Stimulated activated effector memory CD8-positive, alpha-beta T cell treated with anti-CD3 and anti-CD28 coated beads, Interleukin-12 subunit alpha, Interleukin-12 subunit beta, amount 100 ng/mL, for 72 hours (primary cell): ENCODE results near the gene EPB41L4A.
"Not testable (repeated sequence)": the region's sequence is repeated elsewhere in the genome, so short reads cannot be mapped to it uniquely, and the experiment has no call there.

Source experiments
- ATAC-seq: fragments of 150-1000 bp; cut with Tn5 transposase; 2 replicates; pipeline ENCODE4 v1.10.0; 2021
- DNase-seq, 2 donors: peaks; one replicate each; pipeline ENCODE4 v3.0.0; 2021 to 2022; ENCODE audit warnings: low spot score in 2 of 2
- H3K27ac Mint-ChIP-seq: one replicate; pipeline ENCODE4 v1.8.0; 2022; ENCODE audit warnings: mild to moderate bottlenecking, mixed read lengths
- H3K36me3 Mint-ChIP-seq: one replicate; pipeline ENCODE4 v1.8.0; 2022; ENCODE audit warnings: mild to moderate bottlenecking, mixed read lengths
- H3K4me1 Mint-ChIP-seq: one replicate; pipeline ENCODE4 v1.8.0; 2022; ENCODE audit warnings: mixed read lengths
- H3K4me3 Mint-ChIP-seq: one replicate; pipeline ENCODE4 v1.8.0; 2022; ENCODE audit warnings: mild to moderate bottlenecking, mixed read lengths
- H3K9me3 Mint-ChIP-seq: one replicate; pipeline ENCODE4 v1.8.0; 2022; ENCODE audit warnings: mixed read lengths

EPB41L4A gene

GRCh38 chr5:112208195-112208594 lies 210.9 kb downstream of the EPB41L4A start:
- not testable (repeated sequence) for H3K36me3 Mint-ChIP-seq, DNase-seq, ATAC-seq, H3K27ac Mint-ChIP-seq, H3K9me3 Mint-ChIP-seq, H3K4me3 Mint-ChIP-seq, H3K4me1 Mint-ChIP-seq

GRCh38 chr5:112205846-112206245 lies 213.2 kb downstream of the EPB41L4A start:
- no peak for DNase-seq
- H3K4me3 Mint-ChIP-seq = no peak overlapping the region
- no peaks in the 10 kb centered on the region for H3K9me3 Mint-ChIP-seq
- H3K4me1 Mint-ChIP-seq = no peaks in the 10 kb centered on the region
- H3K36me3 Mint-ChIP-seq = no peaks in the 10 kb centered on the region
- no peak overlapping the region for H3K27ac Mint-ChIP-seq
- no peak for ATAC-seq

- ATAC-seq (no peak), DNase-seq (no peak)
- H3K4me3 Mint-ChIP-seq = no peak overlapping the region
- no peak overlapping the region for H3K27ac Mint-ChIP-seq
- H3K9me3 Mint-ChIP-seq = no peaks in the 10 kb centered on the region
- no peaks in the 10 kb centered on the region for H3K4me1 Mint-ChIP-seq
- no peaks in the 10 kb centered on the region for H3K36me3 Mint-ChIP-seq
Measured at GRCh38 chr5:112203229-112203628, 215.8 kb downstream of the EPB41L4A start.

GRCh38 chr5:112202694-112203093 lies 216.4 kb downstream of the EPB41L4A start:
- DNase-seq = no peak
- H3K9me3 Mint-ChIP-seq = no peaks in the 10 kb centered on the region
- H3K27ac Mint-ChIP-seq = no peak overlapping the region
- no peaks in the 10 kb centered on the region for H3K36me3 Mint-ChIP-seq
- H3K4me3 Mint-ChIP-seq = no peak overlapping the region
- no peaks in the 10 kb centered on the region for H3K4me1 Mint-ChIP-seq
- no peak for ATAC-seq

GRCh38 chr5:112201141-112201540 lies 217.9 kb downstream of the EPB41L4A start:
- no peak overlapping the region for H3K27ac Mint-ChIP-seq
- no peak overlapping the region for H3K4me3 Mint-ChIP-seq
- no peaks in the 10 kb centered on the region for H3K9me3 Mint-ChIP-seq
- no peaks in the 10 kb centered on the region for H3K36me3 Mint-ChIP-seq
- DNase-seq (no peak), ATAC-seq (no peak)
- H3K4me1 Mint-ChIP-seq = no peaks in the 10 kb centered on the region

GRCh38 chr5:112200131-112200530 lies 218.9 kb downstream of the EPB41L4A start:
- no peaks in the 10 kb centered on the region for H3K4me1 Mint-ChIP-seq
- H3K36me3 Mint-ChIP-seq = no peaks in the 10 kb centered on the region
- H3K4me3 Mint-ChIP-seq = no peak overlapping the region
- H3K9me3 Mint-ChIP-seq = no peaks in the 10 kb centered on the region
- ATAC-seq (no peak), DNase-seq (no peak)
- H3K27ac Mint-ChIP-seq = no peak overlapping the region

GRCh38 chr5:112196584-112196983 lies 222.5 kb downstream of the EPB41L4A start:
- DNase-seq = no peak
- no peak for ATAC-seq
- H3K9me3 Mint-ChIP-seq = no peaks in the 10 kb centered on the region
- H3K36me3 Mint-ChIP-seq = no peaks in the 10 kb centered on the region
- H3K4me1 Mint-ChIP-seq = no peaks in the 10 kb centered on the region
- no peak overlapping the region for H3K27ac Mint-ChIP-seq
- H3K4me3 Mint-ChIP-seq = no peak overlapping the region

- Mint-ChIP-seq H3K36me3 (no peaks in the 10 kb centered on the region), H3K27ac (no peak overlapping the region), H3K4me1 (no peaks in the 10 kb centered on the region), H3K9me3 (no peaks in the 10 kb centered on the region), H3K4me3 (no peak overlapping the region)
- DNase-seq (no peak), ATAC-seq (no peak)
Measured at GRCh38 chr5:112195924-112196323, 223.2 kb downstream of the EPB41L4A start.

- Mint-ChIP-seq H3K27ac (no peak overlapping the region), H3K4me1 (no peaks in the 10 kb centered on the region), H3K9me3 (no peaks in the 10 kb centered on the region), H3K36me3 (no peaks in the 10 kb centered on the region), H3K4me3 (no peak overlapping the region)
- ATAC-seq = no peak
- DNase-seq = no peak
Measured at GRCh38 chr5:112192866-112193265, 226.2 kb downstream of the EPB41L4A start.

GRCh38 chr5:112192072-112192471 lies 227.0 kb downstream of the EPB41L4A start:
- DNase-seq (no peak), ATAC-seq (no peak)
- no peaks in the 10 kb centered on the region for H3K36me3 Mint-ChIP-seq
- H3K4me1 Mint-ChIP-seq = no peaks in the 10 kb centered on the region
- no peaks in the 10 kb centered on the region for H3K9me3 Mint-ChIP-seq
- no peak overlapping the region for H3K4me3 Mint-ChIP-seq
- H3K27ac Mint-ChIP-seq = no peak overlapping the region

- H3K27ac Mint-ChIP-seq = no peak overlapping the region
- H3K4me3 Mint-ChIP-seq = no peak overlapping the region
- ATAC-seq (no peak), DNase-seq (no peak)
- no peaks in the 10 kb centered on the region for H3K36me3 Mint-ChIP-seq
- no peaks in the 10 kb centered on the region for H3K9me3 Mint-ChIP-seq
- no peaks in the 10 kb centered on the region for H3K4me1 Mint-ChIP-seq
Measured at GRCh38 chr5:112189391-112189790, 229.7 kb downstream of the EPB41L4A start.

GRCh38 chr5:112186401-112186990 lies 232.6 kb downstream of the EPB41L4A start:
- H3K36me3 Mint-ChIP-seq = no peaks in the 10 kb centered on the region
- H3K27ac Mint-ChIP-seq = no peak overlapping the region
- H3K4me3 Mint-ChIP-seq = no peak overlapping the region
- DNase-seq (no peak), ATAC-seq (peak; percentile 56)
- H3K4me1 Mint-ChIP-seq = no peaks in the 10 kb centered on the region
- H3K9me3 Mint-ChIP-seq = no peaks in the 10 kb centered on the region

GRCh38 chr5:112183874-112184273 lies 235.2 kb downstream of the EPB41L4A start:
- H3K4me3 Mint-ChIP-seq = no peak overlapping the region
- DNase-seq (no peak), ATAC-seq (no peak)
- H3K4me1 Mint-ChIP-seq = no peaks in the 10 kb centered on the region
- H3K9me3 Mint-ChIP-seq = no peaks in the 10 kb centered on the region
- H3K36me3 Mint-ChIP-seq = no peaks in the 10 kb centered on the region
- no peak overlapping the region for H3K27ac Mint-ChIP-seq

- Mint-ChIP-seq H3K27ac (no peak overlapping the region), H3K9me3 (no peaks in the 10 kb centered on the region), H3K4me1 (no peaks in the 10 kb centered on the region), H3K36me3 (no peaks in the 10 kb centered on the region), H3K4me3 (no peak overlapping the region)
- ATAC-seq (peak; percentile 48), DNase-seq (no peak)
Measured at GRCh38 chr5:112183103-112183711, 235.9 kb downstream of the EPB41L4A start.

GRCh38 chr5:112179290-112179689 lies 239.8 kb downstream of the EPB41L4A start:
- no peak overlapping the region for H3K4me3 Mint-ChIP-seq
- H3K9me3 Mint-ChIP-seq = no peaks in the 10 kb centered on the region
- ATAC-seq = no peak
- DNase-seq = no peak
- no peaks in the 10 kb centered on the region for H3K36me3 Mint-ChIP-seq
- no peak overlapping the region for H3K27ac Mint-ChIP-seq
- H3K4me1 Mint-ChIP-seq = no peaks in the 10 kb centered on the region

GRCh38 chr5:112174959-112175594 lies 244.0 kb downstream of the EPB41L4A start:
- no peaks in the 10 kb centered on the region for H3K36me3 Mint-ChIP-seq
- H3K9me3 Mint-ChIP-seq = no peaks in the 10 kb centered on the region
- DNase-seq (no peak), ATAC-seq (peak; percentile 78)
- H3K27ac Mint-ChIP-seq = no peak overlapping the region
- H3K4me3 Mint-ChIP-seq = no peak overlapping the region
- H3K4me1 Mint-ChIP-seq = no peaks in the 10 kb centered on the region
